ENCODE data around the gene DPP10.

The DPP10 gene

DNA sequence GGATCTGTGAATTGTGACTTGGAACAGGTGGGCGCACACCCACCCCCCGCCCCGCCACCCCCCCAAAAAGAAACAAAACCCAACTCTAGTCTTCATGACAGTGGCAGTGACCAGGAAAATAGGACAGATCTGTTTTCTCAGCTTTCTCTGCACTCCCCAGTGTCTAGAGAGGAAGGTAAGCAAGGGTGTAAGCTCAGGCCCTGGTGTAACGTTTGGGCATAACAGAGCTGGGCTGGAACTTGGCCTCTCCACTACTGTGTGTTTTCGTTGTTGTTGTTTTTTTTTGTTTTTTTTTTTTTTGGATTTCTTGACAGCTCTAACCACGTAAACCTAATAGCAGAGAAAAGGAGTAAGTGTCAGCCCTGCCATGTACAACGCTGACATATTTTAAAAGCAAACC is 1160.8 kb downstream of the DPP10 start:
- no peak for DNase-seq

DNA sequence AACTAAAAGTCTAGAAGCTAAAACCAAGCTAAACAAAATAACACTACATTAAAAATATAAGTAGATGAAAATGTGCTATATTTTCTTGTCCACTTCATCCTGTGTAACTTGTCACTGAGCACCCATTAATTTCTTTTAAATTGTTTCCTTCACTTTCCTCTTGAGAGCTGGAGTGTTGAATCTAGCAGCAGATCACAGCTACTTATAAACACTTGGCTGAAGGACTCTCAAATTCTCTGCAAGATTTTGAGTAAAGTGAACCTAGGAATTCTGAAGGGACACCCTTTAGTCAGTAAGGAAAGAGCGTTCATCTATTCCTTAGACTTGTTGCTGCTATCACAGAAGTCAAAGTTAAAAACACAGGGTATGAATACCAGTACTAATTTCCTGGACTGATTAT is 1163.9 kb downstream of the DPP10 start:
- DNase-seq, result no peak

- DNase-seq, result no peak
Observed at GRCh38 chr2:115609978-115610377, 1167.5 kb downstream of the DPP10 start.

DNA sequence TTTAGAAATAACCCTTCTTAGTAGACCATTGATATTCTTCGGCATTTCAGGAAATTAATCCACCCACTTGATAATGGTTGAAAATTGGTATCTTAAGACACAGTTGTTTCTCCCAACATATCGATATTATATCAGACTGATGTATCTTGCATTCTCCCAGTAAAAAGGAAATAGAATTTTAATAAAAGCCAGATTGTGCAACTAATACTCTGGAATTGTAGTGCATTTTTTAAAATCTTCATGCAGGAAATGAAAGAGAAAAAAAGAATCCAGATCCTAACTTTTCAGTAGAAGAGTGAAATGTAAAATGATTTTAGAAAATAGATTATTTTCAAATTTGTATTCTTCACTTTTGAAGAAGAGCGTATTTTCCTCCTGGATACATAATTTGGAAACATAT is 1168.4 kb downstream of the DPP10 start:
- no peak for DNase-seq

DNA sequence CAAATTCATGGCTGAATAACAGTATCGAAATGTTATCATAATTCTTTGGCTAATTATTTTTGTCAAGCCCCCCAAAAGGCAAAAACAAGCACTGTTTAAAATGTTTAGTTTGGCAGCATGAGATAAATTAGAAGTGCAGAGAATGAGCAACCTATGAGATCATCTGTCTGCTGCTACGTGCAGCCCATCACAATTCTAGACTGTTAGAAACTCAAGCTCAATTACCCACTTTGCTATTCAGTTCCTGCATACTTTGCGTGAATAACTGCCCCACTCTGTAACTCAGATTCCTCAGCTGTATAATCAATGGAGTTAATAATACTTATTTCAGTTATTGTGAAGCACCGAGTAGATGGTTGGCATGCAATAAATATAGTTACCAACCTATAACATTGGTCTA is 1181.9 kb downstream of the DPP10 start:
- no peak for DNase-seq

DNA sequence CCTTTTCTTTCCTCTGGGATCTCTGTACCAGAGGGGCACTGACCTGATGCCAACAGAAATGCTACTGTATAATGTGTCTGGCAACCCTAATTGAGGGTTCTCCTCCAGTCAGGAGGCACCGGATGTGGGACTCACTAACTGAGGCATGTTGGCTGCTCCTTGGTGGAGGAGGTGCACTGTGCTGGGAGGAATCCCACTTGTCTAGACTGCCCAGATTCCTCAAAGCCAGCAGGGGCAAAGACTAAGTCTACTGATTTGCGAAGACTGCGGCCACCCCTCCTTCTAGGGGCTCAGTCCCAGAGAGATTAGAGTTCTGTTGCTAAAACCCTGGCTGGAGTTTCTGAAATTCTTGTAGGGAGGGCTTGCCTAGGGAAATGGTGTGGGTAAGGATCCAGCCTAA is 1192.1 kb downstream of the DPP10 start:
- DNase-seq, result no peak

DNA sequence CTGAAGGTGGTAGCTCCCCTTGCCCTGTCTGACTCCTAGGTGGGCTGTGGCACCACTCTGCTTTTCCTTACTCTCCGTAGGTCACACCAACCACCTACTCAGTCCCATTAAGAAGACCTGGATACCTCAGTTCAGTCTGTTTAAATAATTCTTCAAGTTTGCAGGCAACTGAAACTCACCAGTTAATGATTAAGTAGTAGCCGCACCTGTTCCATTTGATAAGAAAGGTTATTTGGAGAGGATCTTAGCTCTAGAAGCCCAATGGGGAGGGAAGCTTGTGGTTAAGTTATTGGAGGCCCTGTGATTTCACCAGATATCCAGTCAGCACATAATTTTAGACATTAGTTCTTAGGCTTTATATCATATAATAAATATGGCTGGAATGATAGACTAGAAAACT is 1193.0 kb downstream of the DPP10 start:
- DNase-seq, result no peak

DNA sequence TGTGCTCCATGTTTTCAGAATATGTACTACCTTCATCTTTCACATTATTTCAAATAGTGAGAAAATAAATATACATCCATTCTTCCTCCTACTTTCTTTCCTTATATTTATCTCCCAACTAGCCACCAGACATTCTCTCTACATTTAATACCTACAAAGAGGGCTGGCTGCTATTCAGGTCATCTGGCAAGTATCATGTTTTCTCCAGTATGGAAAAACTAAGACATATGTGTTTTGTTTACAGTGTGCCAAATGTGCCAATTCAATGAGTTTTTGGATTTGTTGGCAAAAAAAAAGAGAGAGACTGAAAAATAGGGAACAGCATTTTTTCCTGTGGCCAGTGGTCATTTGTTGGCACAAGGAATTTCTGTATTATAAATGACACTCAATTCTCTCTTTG is 1207.3 kb downstream of the DPP10 start:
- no peak for DNase-seq

- DNase-seq, result no peak
Observed at GRCh38 chr2:115650827-115651226, 1208.4 kb downstream of the DPP10 start.

GRCh38 chr2:115652652-115653051 is 1210.2 kb downstream of the DPP10 start:
- no peak for DNase-seq

DNA sequence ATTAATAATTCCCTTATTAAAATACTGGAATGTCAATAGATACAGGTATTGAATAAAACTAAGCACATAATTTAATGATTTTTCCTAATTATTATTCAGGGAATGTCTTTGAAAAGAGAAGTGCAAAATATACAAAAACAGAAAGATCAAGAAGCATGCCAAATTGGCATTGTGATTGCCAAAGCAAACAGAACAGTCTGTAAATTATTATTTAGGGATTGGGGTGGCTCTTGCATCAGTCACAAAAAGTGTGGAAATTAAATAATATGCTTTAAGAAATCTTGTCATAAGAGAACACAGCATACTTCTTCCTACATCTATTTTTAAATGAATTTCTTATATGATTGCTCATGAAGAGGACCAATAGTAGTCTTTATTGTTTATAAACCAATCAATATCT is 1211.9 kb downstream of the DPP10 start:
- no peak for DNase-seq

DNA sequence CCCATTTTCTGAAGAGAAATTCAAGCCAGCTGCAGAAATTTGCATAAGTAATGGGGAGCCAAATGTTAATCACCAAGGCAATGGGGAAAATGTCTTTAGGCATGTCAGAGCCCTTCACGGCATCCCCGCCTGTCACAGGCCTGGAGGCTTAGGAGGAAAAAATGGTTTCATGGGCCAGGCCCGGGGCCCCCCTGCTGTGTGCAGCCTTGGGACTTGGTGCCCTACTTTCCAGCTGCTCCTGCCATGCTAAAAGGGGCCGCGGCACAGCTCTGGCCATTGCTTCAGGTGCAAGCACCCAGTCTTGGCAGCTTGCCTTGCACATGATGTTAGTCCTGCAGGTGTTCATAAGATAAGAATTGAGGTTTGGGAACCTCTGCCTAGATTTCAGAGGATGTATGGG is 1235.7 kb downstream of the DPP10 start:
- DNase-seq, result no peak

DNA sequence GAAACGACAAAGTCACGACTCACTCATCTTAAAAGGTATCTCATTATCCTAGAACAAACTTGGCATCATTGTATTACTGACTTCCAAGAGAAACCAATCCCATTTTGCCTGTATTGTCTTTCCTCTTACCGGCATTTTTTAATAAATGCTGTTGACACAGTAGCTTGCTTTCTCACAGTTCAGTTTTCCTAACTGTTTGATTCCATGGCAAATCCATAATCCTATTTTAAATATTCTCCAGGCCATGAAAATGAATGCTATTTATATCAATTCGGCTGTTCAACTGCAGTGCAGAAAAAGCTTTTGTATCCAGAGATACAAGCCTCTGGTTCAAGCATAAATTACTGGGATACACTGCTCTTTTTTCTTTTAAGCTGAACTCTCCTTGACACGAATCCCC is 1241.9 kb downstream of the DPP10 start:
- no peak for DNase-seq

DNA sequence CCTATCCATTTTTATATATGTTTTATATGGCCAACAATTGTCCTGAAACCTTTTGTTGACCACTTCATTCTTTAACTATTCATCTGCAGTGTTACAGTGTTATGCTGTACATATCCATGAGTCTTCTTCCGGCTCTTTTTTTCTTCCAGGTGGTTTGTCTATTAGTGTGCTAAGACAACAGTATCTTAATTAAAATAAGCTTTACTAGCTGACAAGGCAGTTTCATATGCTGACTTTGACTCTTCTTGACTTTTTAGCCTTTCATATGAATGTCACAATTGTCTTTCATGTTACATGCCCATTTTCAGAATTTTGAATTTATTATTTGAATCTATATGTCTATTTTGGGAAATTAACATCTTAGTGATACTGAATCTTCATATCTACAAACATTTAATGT is 1249.0 kb downstream of the DPP10 start:
- DNase-seq, result no peak

DNA sequence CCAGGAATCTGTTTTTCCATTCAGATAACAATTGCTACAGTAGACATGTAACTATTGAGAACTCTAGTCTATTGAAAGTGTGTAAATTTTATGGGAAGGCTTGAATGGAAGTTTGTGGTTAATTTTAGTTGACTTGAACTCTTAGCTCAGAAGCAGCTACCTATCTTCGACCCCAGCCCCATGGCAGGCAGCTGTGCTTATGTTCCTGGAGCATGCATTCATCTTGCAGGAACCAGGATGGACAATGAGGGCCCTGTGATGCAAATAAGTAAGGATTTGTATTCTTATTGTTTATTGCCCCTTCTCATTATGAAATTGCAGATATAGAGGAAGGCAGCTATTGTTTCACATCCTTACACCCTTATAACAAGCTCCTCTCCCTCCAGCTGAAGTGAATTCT is 1252.2 kb downstream of the DPP10 start:
- DNase-seq, result no peak

DNA sequence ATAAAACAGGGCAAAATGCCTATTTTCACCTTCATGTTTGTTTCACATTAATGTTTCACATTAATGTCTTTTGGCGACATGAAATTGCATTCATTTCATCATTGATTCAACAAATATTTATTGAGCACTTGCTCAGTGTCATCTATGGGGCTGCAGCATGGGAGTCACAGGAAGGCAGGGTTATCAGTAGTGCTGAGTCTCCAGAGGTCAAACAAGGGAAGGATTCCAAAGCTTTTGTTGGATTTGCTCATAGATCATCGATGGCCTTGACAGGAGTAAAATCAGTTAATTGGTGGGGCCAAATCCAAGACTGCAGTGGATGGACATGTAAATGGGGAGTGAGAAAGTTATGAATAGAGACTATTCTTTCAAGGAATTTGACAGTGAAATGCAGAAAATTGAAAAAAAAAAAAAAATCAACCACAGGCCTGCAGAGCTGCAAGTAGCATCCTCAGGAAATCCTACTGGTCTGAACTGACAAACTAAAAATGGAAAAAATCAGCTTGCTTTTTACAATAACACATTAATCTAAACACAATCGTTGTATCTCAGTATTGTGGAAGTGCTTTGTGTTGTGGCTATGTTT is 1290.8 kb downstream of the DPP10 start:
- DNase-seq, result no peak

DNA sequence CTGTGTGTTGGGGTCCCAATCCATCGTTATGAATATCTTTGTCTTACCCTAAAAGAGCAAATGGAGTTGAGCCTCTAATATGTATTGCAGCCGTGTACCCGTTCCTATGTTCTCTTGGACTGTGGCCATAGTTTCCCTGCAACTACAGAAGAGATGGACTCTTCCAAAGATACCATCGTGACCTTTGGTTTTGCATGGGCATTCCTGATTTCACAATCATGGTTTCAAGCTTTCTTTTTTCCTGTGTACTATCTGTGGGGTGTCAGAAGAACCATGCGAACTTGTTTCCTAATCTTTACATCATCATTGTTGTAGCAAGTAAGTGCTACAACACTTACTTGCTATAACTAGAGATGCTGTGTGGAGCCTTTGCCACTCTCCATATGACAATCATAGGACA is 1295.7 kb downstream of the DPP10 start:
- DNase-seq, result no peak

DNA sequence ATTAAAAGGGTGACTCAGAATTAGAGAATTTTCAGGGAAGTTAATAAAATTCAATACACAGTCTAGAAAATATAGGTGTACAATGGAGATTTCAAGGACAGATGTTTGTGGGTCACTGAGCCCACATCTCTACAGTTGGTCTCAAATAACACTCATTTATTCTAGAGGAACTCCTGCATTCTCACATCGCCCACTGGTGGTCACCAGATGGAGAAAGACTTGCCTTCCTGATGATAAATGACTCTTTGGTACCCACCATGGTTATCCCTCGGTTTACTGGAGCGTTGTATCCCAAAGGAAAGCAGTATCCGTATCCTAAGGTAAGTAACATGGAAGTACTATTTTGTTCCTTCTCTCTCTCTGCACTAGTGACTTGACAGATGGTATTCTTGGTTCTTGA is 1297.1 kb downstream of the DPP10 start:
- DNase-seq, result no peak

GRCh38 chr2:115746151-115746550 is 1303.7 kb downstream of the DPP10 start:
- no peak for DNase-seq

DNA sequence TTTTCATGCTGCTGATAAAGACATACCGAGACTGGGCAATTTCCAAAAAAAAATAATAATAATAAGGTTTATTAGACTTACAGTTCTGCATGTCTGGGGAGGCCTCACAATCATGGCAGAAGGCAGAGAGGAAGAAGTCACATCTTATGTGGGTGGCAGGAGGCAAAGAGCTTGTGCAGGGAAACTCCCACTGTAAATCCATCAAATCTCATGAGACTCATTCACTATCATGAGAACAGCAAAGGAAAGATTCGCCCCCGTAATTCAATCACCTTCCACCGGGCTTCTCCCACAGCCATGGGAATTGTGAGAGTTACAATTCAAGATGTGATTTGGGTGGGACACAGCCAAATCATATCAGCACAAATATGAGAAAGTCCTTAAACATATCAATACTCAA is 1314.8 kb downstream of the DPP10 start:
- no peak for DNase-seq

GRCh38 chr2:115763601-115764000 is 1321.2 kb downstream of the DPP10 start:
- DNase-seq, result no peak

GRCh38 chr2:115771516-115771915 is 1329.1 kb downstream of the DPP10 start:
- no peak for DNase-seq

DNA sequence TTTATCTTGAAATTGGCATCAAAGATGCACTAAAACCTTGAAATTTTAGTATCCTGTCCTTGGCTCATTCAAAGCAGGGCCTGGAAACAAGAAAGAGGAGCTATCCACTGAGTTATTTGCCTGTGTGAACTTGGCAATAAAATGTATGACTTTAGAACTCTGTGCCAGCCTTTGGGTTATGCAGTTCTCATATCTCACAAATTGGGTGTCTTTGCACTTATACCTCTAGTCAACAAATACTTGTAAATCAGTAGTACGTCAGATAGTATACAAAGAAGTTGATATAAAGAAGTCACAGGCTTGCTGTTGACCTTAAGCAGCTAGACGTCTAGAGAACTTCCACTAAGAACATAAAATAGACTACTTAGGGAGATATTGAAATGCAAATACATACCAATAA is 1331.9 kb downstream of the DPP10 start:
- no peak for DNase-seq

- DNase-seq, result no peak
Observed at GRCh38 chr2:115779085-115779632, 1336.7 kb downstream of the DPP10 start.

GRCh38 chr2:115782286-115782685 is 1339.8 kb downstream of the DPP10 start:
- DNase-seq, result no peak

GRCh38 chr2:115796078-115796477 is 1353.6 kb downstream of the DPP10 start:
- DNase-seq, result no peak
